Upper lobe of right lung (tissue), 1 donor: ENCODE measurements around the gene BRICD5. TPM values are rescaled to one million over a fixed set of nuclear protein-coding genes. Genes with fewer than 3 reads are reported as not detected.

Experiments used
- ATAC-seq: fragments of 200-7000 bp; cut with Tn5 transposase; one replicate; pipeline ENCODE4 v1.9.1; 2020; ENCODE audit warnings: mild to moderate bottlenecking, moderate library complexity
- DNase-seq: peaks from one replicate; pipeline ENCODE4 v3.0.0-alpha.2; 2020
- H3K27ac ChIP-seq: fragments of 200-600 bp; one replicate; pipeline ENCODE4 v1.8.0; 2022
- H3K27me3 ChIP-seq: fragments of 200-600 bp; one replicate; pipeline ENCODE4 v1.8.0; 2022; ENCODE audit warnings: mild to moderate bottlenecking
- H3K36me3 ChIP-seq: fragments of 200-600 bp; one replicate; pipeline ENCODE4 v1.8.0; 2022
- H3K4me1 ChIP-seq: fragments of 200-600 bp; one replicate; pipeline ENCODE4 v1.8.0; 2022
- H3K4me3 ChIP-seq: fragments of 200-600 bp; one replicate; pipeline ENCODE4 v1.8.0; 2022; ENCODE audit warnings: mild to moderate bottlenecking
- H3K9me3 ChIP-seq: fragments of 200-600 bp; one replicate; pipeline ENCODE4 v1.8.0; 2022
- CTCF ChIP-seq: fragments of 200-600 bp; IDR thresholded peaks from one replicate; pipeline ENCODE4 v1.8.0; 2022; ENCODE audit warnings: antibody characterized with exemption
- intact Hi-C: fragments of 100-400 bp; cut with DNase I; formaldehyde crosslinking; loops from one replicate; pipeline ENCODE4 v1.11.0; 2022
- total RNA-seq: library from RNA; stranded (reverse); fragmentation: NEBNext Ultra II Directional; extraction: Animal tissue kit (Norgen Biotek cat#: 25700); gene quantifications from one replicate; pipeline ENCODE4 v1.2.1, GENCODE V29; 2021
- donor health status: DM: no; HTN: yes; CAD: no; lungs with severe emphysema.

The BRICD5 gene
- total RNA-seq, 1 donor from 2014 or later: 7.5 TPM

- ATAC-seq (no peak), DNase-seq (no peak)
- H3K27me3 ChIP-seq: peaks cover 18% of the 10 kb centered on the region
- H3K27ac ChIP-seq: no peak overlapping the region
- no peak overlapping the region for H3K4me3 ChIP-seq
- TF ChIP-seq CTCF: no peak
- peaks cover 13% of the 10 kb centered on the region for H3K4me1 ChIP-seq
- H3K9me3 ChIP-seq: no peaks in the 10 kb centered on the region
- peaks cover 69% of the 10 kb centered on the region for H3K36me3 ChIP-seq
- intact Hi-C loops: no loop called here
Measured at GRCh38 chr16:2232094-2232990, 21.7 kb upstream of the BRICD5 start.

GRCh38 chr16:2231016-2231931 lies 20.6 kb upstream of the BRICD5 start:
- peaks cover 3% of the 10 kb centered on the region for H3K4me1 ChIP-seq
- no peak overlapping the region for H3K4me3 ChIP-seq
- TF ChIP-seq CTCF: no peak
- H3K36me3 ChIP-seq: peaks cover 69% of the 10 kb centered on the region
- H3K9me3 ChIP-seq: no peaks in the 10 kb centered on the region
- H3K27me3 ChIP-seq: peaks cover 7% of the 10 kb centered on the region
- intact Hi-C loops: no loop called here
- H3K27ac ChIP-seq: no peak overlapping the region
- DNase-seq (no peak), ATAC-seq (no peak)

- intact Hi-C loops: no loop called here
- no peak for DNase-seq
- no peak overlapping the region for H3K27ac ChIP-seq
- H3K4me3 ChIP-seq: no peak overlapping the region
- peaks cover 65% of the 10 kb centered on the region for H3K36me3 ChIP-seq
- peaks cover 6% of the 10 kb centered on the region for H3K4me1 ChIP-seq
- no peak for ATAC-seq
- no peaks in the 10 kb centered on the region for H3K27me3 ChIP-seq
- no peaks in the 10 kb centered on the region for H3K9me3 ChIP-seq
- TF ChIP-seq CTCF: no peak
Measured at GRCh38 chr16:2230376-2230775, 19.7 kb upstream of the BRICD5 start.

DNA sequence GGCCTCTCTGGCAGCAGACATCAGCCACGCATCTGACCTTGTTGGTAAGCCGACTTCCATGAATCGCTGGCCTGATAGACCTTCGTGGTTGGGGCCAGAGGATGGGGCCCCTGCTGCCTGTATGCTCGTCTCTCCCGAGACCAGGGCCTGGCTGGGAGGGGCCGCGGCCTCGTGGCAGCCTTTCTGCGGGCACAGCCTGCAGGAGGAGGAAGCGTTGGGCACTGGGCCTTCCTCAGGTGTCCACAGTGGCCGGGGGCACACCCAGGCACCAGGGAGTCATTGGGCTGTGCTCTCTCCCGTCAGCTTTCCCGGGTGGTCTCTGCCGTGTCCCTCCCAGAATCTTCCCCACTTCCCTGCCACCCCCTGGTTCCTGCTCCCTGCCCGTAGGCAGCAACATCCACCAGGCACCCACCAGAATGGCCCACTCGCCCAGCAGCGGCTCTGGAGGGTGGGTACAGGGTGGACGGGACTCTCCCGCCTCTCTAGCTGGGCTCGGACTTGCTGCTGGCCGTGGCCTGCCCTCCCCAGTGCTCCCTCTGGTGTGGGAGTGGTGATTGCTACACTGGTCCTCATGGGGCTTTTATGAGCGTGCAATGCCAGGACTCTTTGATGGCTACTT lies 19.1 kb upstream of the BRICD5 start:
- Histone ChIP-seq H3K4me1 (peaks cover 12% of the 10 kb centered on the region), H3K4me3 (no peak overlapping the region), H3K27me3 (no peaks in the 10 kb centered on the region), H3K27ac (no peak overlapping the region), H3K9me3 (no peaks in the 10 kb centered on the region), H3K36me3 (peaks cover 59% of the 10 kb centered on the region)
- intact Hi-C loops: no loop called here
- no peak for ATAC-seq
- no peak for DNase-seq
- no peak for TF ChIP-seq CTCF

- no peak overlapping the region for H3K27ac ChIP-seq
- DNase-seq (no peak), ATAC-seq (no peak)
- H3K27me3 ChIP-seq: no peaks in the 10 kb centered on the region
- no peak for TF ChIP-seq CTCF
- H3K4me1 ChIP-seq: peaks cover 19% of the 10 kb centered on the region
- H3K36me3 ChIP-seq: peaks cover 52% of the 10 kb centered on the region
- no peak overlapping the region for H3K4me3 ChIP-seq
- intact Hi-C loops: no loop called here
- no peaks in the 10 kb centered on the region for H3K9me3 ChIP-seq
Measured at GRCh38 chr16:2229091-2229490, 18.4 kb upstream of the BRICD5 start.
